SIG-M5 treated with dmso at 0.1 percent for 504 hours (cell line): ENCODE measurements around the gene ARPP21.

Experiments used
- DNase-seq: peaks from one replicate; lab custom pipeline; 2025; ENCODE audit not compliant: unreplicated experiment; lab: John Stamatoyannopoulos, UW

The ARPP21 gene

DNA sequence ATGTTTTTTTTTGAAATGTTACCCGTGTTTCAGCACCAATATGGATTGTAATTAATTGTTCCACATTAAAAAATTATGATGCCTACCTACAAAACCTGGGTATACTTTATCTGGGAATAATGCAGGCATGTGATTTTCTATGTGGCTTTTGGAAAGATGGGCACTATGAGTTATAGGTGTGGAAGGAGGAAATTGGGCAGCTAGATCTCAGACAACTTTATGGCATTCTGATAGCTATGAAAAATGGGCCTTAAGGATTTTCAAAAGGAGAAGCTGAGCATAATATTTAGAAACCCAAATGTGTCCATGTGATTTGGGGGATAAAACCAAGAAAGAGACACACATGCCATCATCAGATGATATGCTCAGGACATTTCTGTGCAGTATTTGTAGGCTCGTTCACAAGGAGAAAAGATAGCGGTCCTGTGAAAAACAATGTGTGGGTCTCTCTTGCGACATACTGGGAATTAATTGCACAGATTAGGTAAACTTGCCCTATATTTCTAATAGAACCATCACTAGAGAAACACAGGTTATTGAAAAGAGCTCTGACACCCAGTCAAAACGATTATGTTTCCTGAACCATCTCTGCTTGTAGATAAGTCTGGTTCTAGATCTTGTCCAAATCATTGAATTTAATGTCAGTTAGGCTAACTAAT, 35.3 kb downstream of the ARPP21 start:
- DNase-seq, result no peak

DNA sequence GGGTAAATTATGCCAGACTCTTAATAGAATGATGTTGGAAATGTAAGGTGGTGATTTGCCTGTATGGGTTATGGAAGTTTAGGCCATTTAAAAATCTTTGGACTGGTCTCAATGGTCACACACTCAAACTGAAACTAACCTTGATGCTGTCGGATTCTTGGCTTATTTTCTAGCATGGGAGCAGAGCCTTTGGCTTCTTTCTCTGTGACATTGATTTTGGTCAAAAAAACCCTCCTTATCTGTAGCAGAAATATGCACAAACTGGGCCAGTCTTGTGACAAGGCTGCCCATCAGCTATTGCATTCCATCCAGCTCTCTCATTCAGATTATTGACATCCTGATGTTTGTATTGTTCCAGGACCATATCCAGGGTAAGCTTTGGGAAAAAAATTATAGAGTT, 35.9 kb downstream of the ARPP21 start:
- no peak for DNase-seq

DNA sequence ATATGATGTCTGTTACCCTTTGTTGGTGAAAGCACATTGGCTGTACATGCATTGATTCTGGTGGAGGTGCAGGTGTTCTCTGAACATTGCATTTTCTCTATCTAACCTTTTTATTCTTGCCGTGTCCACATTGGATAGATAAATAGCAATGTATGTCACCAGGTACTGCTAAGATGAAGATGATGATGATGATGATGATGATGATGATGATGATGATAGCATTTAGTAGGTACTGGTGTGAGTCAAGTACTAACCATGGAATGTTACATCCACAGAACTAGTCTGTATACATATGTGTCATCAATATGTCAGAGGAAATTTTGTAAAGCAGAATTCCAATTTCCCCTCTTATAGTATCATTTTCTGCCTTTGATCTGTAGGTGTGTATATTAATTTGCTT, 36.3 kb downstream of the ARPP21 start:
- DNase-seq, result no peak

DNA sequence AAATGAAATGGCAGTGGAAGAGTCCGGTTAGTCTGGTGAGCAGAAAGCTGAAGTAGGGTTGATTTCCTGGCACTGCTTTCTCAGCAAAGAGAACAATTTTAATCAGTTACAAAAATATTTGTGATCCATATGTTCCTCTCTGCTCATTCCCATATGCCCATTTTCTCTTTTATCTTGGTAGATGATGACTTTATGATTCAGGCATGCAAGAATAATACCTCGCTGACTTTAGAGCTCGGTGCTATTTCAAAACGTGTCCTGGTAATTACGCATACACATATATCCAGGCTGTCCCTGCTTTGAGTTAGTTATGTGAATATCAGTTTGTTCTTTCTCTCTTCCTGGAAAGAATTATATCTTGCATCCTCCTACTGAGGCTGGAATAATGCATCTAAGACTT, 38.5 kb downstream of the ARPP21 start:
- DNase-seq, result no peak

DNA sequence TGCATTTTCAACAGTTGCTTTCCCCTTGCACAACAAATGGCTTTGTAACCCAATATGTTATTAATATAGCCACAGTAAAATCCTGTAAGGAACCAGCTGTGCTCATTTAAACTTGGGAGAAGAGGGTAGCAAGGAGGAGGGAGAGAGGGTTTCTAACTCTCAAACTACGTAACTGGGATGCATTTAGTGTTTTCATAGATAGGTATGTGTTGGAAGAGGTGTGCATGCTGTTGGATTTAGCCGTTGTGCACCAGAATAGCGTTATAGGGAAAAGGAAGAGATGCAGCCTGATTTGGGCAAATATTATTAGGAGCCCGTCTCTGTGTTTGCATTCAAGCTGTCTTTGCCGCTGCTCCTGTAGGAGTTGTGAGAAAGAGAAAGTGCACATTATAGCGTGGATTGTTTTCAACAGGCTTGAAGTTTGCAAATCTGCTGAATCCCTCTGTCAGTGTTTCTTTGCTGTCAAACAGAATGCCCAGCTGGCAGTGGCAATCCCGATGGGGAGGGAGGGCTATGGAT, 39.4 kb downstream of the ARPP21 start:
- no peak for DNase-seq

DNA sequence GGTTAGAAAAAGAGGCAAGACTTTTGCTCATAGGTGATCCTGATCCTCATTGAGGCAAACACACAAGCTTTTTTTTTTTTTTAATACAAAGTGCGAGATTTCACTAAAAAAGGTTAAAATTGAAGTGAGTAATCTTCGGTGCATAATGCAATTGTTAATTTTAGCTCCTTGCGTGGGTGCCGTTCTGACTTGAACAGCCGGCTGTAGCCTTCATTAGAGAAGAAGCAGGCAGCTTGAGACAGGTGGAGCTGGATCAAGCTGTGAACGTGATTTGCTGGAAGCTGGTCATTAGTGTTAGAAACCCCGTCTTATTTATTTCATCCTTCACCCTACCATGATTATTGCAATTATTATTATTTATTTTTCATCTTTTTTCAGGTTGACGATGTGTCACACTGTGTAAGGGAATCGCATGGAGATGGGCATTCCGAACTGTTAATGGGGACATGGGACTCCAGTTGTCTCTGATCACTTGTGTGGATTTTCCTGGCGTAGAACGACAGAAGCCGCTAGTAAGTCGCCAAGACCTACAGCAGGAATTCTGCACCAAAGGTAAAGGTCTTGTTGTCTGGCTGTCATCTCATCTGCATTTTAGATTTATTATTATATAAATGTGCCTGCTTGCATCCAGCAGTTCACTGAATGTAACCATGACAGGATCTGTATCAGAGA, 40.2 kb downstream of the ARPP21 start:
- DNase-seq, result no peak

DNA sequence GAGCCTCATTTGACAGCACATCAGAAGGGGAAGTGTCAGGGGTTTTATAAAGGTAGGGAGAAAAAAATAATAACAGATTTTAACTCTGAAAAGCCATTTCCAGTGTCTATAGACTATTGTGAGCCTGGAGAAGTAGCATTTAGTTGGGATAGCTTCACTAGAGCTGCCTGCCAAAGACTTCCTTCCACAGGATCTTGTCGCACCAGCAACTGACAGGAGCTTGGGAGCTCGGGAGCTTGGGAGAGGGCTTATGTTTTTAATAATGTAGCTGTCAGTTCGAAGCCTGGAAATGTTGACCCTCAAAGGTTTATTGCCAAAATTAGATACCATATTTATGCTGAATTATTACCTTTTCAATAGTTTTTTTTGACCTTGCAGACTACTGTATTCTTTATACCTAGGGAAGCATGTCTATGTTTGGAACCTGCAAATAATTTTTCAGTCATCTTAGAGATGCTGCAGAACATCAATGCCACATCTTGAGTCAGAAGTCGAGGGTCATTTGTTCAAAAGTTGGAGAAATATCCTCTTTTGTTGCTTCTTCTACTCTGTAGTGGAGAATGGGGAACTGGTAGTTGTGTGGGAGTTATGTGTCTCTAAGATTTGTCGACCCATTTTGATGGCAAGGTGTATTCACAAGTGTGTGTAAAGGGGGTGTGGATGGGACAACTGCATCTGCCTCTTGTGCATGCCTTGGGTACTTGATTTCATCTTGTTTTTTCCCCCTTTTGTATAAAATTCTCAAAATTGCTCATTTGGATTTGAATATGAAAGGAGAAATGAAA, 41.7 kb downstream of the ARPP21 start:
- no peak for DNase-seq

DNA sequence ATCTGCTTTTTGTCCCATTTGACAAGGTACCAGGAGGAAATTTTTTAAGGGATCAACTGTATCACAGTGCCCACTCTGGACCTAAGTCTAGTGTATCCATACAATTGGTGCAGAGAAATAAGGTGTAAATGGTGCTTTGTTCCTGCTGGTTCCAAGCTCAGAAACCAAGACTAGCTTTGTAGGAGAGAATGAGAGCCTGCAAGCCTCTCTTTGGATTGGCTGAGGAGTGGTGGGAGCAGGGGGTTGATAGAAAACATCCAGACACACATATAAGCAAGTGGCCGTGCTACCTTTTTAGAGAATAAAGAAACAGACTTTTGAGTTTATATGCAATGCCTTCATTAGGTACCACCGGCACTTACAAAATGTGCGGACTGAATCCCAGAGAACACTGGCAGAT, 45.8 kb downstream of the ARPP21 start:
- DNase-seq, result no peak

DNA sequence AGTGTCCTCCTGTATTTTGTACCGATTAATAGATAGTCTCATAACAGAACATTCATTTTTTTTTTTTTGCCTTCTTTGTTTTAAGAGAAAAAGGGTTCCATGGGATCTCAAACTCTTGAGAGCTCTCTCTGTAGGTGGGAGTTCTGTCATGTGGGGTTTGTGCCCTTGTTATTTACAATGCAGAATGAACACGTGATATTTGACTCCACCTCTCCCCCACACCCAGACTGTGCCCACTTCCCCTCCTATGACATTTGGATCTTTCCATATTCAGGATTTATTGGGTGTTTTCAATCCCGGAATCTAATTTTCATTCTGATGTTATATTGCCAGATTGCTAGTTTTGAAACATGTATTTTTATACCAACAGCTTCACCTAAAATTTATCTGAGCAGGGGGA, 49.5 kb downstream of the ARPP21 start:
- DNase-seq, result no peak

DNA sequence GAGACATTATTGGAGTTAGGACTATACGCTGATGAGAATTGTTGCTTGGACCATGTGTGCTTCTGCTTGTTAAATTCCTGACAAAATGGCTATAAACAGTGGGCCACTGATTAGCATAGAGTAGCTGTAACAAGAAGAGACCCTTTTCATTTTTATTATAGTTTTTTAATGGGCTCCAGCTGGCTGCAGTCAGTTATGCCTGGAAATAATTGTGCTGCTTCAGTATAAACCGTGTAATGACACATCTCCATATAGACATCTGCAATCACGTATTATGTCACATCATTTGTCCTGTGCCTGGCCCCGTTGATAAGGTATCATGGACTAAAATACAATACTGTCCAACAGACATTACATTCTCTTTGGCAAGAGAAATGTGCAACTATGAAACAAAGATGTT, 50.9 kb downstream of the ARPP21 start:
- no peak for DNase-seq

DNA sequence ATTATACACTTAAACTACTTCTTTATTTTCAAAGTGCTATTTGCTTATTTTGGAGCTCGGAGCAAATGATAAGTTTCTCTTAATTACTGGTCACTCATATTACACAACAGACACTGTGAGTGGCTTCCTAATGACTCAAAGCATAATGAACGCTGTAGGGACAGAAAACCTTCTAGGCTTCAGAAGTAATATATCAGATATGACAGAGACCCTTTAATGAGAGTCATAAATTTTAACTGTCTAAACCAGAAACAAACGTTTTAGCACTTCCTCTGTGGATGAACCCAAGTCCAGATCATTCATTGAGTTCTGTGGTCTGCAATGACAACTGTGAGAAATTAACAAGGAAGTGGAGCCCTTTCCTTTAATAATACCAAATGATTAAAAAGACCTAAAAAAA, 66.6 kb downstream of the ARPP21 start:
- DNase-seq, result no peak

DNA sequence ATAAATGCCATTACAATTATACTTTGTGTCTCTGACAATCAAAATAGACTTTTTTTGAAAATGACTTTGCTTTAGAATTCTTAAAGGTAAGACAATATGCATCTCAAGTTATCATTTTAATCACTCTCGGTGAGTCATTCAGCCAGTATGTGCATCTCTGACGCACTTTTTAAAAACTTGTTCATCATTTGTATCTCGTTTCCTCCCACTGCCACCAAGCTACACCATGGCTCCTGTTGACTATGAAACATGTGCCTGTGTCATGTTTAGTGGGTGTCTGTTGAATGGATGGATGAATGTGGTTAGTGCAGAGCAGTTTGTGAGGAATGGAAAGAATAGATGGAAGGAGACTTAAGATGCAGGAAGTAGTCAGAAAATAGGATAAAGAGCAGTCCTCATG, 68.6 kb downstream of the ARPP21 start:
- no peak for DNase-seq

DNA sequence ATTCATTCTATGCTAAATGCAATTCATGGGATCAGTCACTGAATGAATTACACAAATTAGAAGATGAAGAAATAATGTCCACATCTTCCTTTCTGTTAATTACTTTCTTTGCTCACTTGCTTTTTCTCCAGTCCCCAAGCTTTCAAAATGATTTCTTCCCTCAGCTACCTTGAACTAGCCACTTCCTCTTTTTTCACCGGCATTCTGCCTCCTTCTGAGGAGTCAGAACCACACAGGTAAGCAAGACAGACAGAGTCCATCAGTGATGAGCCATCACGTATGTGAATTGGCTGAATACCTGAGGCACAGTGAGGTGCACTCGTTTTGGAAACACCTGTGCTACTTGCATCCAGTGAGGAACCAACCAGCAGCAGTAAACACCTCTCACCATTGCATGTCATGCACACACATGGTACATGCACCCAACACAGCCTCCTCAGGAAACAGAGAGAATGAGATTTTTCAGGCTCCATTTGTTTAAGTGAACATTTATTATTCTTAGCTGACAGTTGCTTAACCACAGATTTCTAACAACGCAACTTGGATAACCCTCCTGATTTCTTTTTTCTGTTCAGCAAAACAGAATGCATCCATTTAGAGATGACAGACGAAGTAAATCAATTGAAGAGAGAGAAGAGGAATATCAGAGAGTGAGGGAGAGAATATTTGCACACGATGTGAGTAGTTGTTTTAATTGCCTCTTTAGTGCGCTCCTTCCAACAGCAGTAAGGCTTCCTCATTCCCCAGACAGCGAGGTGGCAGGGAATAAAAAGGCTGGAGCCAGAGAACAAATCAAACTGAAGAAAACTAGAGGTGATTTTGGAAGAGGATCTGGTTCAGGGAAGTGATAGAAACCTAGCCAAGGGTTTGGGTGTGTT, 69.3 kb downstream of the ARPP21 start:
- DNase-seq, result no peak

DNA sequence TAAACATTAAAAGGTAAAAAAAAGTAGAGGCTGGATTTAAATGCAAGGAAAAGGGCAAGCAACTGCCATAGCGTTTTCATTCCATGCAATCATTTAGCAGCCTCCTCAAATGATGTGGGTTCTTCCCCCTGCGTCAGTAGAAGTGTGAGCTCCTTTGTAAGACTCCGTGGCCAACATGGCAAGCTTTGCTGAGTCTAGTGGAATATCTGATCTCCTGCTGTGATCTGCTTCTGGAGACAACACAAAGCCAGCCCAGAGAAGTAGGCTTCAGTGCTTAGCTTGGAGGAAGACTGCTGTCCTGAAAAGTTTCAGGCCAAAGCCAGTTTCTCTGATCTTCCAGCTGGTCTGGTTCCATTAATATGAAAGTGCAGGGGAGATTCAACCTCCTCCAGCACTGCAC, 70.4 kb downstream of the ARPP21 start:
- DNase-seq, result no peak

DNA sequence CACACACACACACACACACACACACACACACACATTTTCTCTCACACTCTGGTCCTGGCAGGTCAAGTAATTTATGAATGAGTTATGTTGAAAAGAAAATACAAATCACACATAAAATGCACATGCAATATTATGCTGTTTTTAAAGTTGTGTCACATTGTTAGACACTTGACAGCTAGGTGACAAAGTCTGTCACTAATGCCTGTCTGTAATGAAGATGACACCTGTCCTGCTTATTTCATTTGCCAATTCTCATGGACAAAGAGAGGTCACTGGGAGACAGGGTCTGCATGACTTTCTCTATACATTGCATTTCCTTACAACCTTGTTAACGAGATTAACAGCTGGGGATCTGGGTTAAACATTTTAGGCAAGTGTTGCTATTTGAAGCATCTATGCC, 71.2 kb downstream of the ARPP21 start:
- DNase-seq, result no peak

DNA sequence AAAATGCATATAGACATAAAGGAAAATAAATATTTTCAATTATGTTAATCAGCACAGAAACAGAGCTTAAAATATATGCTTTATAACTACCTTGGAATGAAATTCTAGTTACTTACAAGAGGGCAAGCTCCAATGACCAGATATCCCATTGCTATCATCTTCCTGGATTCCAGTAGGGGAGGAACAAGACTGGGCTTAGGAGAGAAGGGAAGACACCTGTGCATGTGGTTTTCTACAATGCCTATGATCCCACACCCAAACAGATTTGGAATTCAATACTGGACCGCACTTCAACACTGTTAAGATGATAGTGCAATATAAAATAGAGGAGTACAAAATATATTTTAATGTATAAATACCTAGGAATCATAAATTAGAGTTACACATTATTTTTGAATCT, 79.6 kb downstream of the ARPP21 start:
- DNase-seq, result no peak

DNA sequence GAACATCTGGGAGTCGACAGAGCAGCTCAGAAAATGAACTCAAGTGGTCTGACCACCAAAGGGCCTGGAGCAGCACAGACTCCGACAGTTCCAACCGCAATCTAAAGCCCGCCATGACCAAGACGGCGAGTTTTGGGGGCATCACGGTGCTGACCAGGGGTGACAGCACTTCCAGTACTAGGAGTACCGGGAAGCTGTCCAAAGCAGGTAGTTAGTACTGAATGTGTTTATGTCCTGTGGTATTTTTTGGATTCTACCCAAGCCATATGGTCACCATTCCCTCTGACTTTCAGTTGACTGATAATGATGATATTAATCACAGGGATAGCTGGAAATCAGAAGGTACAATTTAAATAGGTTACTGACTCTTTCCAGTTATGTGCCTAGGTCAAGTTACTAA, 82.3 kb downstream of the ARPP21 start:
- no peak for DNase-seq

DNA sequence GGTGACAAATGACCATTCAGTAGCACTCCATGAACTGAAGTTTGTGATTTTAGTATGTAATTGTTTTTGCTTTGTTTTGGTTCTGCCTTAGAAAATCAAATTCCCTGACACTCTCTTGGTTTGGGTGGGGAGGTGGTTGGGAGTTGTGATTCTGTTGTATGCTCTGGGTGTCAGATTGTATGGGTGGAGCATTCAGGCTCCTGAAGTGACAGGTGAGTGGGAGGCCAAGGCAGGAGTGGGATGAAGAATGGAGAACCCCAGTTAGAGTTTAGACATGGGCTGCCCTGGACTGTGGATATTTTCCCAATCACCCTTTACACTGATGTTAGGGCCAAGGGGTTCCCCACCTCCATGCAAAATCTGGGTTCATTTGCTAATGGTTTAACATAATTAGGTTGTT, 83.6 kb downstream of the ARPP21 start:
- no peak for DNase-seq

DNA sequence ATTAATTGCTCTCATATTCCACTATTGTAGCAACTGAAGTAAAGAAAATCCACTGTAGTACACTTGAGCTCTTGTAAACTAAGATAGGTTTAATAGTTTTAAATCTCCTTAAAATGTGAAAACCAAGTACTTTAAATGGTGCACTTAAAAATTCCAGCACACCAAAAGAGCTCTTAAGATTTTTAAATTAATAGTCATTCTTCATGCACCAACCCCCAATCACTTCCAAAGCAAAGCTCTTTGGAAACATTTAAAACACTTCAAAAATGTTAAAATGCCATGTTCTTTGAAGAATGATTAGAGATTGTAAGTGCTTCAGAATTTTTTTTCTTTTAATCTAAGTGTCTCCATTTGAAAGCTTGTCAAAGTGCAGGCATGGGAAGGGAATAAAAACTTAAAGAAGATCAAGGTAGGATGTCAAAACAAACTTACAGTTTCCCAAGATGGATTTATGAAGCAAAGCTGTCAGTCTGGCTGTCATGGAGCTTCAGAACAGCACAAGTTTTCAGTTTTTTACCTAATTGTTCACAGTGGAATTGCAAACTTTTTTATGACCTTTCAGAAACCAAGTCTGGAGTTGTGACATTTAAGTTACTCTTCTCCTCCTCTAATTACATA, 84.3 kb downstream of the ARPP21 start:
- DNase-seq, result no peak

DNA sequence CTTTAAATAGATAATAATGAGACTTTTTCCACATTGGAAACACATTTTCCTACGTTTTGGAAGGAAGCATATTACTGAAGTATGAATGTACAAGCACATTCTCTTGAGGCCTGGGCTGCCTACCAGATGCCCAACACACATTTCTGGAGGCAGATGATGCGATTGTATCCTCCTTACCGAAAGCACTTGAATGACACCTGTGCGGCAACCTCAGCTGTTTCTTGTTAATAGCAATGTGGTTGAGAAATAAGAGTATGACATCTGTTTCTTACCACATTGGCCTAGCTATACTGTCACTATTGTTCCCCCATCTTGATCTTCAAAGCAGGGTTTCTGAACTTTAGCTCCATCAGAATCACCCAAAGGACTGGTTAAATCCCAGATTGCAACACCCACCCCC, 84.8 kb downstream of the ARPP21 start:
- no peak for DNase-seq

DNA sequence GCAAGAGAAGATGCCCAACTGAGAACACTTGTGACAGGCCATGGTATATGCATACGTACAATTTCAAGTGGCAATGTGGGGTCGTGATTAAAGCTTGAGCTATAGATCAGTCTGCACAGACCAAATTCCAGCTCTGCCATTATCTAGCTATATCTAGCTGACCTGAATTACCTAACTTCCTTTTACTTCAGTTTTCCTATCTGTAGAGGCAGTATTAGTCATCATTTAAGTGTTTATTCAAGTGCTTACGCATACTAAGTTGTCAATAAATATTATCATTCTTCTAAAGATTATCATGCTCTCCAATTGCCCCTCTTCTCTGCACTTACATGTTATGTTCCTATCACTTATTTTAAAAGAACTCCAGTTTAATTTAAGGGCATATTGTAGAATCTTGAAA, 87.9 kb downstream of the ARPP21 start:
- DNase-seq, result no peak
